NCI-H2171 (cell line): Measurements from ENCODE around the gene CENPU.

Source experiments
- DNase-seq: peaks from one replicate; lab custom pipeline; 2025; lab: John Stamatoyannopoulos, UW

The CENPU gene

DNA sequence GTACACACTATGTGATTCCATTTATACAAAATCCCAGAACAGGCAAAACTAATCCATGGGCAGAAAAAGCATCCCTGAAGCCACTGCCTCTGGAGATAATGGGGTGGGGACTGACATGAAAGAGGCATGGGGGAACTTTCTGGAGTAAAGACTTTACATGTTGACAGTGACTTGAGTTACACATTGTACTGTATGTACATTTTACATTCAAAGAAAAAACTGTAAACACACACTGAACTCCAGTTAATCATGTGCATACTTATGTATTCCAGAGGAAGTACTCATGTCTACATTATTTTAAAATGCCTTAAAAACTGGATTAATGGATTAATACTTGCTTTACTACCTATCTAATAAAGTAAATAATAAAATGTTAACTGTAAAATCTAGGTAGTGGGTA is 21.6 kb downstream of the CENPU start:
- DNase-seq: no peak

DNA sequence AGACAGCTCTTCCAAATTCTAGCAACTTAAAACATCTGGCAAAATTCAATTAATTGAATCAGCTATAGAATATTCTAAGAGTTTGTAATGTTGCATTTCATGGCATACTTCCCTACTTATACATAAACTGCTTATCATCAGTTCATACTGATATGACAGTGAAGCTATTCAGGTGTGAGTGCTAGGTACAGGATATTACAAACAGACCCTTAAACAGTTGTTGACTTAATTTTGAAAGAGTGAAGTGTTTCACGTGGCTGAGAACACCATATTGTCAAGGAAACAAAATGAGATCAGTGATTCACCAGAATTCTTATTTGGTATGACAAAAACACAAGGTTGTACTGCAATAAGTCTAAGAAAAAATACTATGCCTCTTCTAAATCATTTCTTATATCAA is 27.4 kb downstream of the CENPU start:
- DNase-seq: no peak

DNA sequence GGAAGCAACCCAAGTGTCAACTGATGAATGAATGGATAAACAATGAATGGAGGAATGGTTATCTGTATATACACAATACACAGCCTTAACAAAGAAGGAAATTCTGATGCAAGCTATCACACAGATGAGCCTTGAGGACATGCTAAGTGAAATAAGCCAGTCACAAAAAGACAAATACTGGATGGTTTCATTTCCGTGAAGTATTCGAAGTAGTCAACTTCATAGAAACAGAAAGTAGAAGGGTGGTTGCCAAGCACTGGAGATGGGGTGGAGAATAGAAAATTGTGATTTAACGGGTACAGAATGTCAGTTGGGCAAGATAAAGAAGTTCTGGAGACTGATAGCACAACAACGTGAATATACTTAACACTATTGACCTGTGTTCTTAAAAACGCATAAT is 28.2 kb downstream of the CENPU start:
- DNase-seq: no peak

DNA sequence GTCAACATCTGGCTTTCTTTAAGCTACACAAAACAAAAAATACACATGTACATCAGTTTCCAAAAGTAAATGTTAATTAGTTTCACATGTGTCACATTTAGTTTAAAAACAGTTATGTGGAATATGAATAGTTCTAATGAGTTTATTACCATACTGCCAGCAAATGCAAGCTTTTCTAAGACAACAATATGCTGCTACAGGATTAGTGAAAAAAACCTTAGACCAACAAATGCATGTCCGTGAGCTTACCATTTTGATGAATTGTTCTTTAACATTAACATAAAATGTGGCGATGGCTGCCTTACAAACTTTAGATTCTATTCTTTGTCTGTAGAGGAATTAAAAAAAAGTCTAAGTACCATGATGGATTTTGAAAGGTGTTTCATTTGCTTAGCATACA is 31.8 kb downstream of the CENPU start:
- no peak for DNase-seq

DNA sequence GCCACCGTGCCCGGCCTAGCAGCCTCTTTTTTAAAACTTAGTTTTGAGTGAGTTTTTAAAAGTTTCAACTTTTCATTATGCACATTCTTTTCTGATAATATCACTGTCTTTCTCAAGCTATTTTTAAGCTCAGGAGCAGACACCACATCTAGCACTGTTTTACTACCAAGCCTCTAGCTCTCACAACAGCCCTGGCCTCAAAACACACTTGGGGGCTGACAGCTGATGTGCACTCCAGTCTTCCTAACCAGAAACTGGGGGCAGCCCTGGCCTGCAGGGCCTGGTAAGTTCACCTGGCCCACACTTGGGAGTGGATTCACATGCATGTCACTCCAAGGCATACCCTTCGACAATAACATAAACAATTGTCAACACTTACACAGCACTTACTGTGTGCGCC is 34.0 kb downstream of the CENPU start:
- DNase-seq: no peak

DNA sequence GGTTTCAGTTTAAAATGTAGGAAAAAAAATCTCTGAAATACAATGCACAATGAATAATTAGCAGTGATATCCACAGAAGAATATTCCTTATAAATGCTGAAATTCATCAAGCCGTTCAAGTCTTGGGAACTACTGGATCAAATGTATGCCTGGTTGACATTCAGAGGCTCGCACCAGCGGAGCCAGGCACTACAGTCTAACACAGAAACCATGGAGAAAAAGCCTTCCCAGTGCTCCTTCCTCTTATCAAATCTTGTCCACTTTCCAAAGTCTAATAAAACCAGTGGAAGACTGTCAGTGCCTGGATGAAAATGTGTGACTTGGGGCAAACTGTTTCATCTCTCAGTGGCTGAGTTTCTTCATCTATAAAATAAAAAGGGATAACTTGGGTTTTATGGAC is 35.9 kb downstream of the CENPU start:
- no peak for DNase-seq

DNA sequence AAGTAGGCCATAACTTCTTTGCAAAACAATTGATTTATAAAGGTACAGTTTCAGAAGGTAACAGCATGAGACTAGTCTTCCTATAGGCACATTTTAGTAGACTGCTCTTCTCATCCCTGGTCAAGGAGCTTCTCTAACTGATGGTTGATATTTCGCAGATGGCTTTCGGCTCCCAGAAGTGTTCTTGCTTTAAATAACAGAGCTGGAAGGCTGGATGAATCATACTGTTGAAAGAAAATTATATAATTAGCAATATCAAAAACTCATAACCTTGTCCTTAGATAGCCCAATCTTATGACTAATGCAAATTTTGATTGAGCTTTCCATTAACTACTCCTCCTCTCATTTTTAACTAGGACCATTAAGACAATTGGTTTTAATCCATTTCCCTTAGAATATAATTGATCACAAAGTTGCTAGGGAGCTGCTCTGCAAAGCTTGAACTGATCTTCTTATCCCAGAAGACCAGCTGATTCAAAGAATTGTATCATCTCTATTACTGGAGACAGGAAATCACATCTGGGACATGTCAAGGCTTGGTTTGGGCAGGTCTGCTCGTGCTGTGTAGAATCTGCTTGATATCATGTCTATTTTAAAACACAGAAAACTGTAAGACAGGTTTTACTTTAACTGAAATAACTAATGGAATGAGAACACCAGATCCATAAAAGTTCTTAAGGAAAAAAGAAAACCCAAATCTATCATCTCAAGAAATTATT is 38.6 kb downstream of the CENPU start:
- no peak for DNase-seq

DNA sequence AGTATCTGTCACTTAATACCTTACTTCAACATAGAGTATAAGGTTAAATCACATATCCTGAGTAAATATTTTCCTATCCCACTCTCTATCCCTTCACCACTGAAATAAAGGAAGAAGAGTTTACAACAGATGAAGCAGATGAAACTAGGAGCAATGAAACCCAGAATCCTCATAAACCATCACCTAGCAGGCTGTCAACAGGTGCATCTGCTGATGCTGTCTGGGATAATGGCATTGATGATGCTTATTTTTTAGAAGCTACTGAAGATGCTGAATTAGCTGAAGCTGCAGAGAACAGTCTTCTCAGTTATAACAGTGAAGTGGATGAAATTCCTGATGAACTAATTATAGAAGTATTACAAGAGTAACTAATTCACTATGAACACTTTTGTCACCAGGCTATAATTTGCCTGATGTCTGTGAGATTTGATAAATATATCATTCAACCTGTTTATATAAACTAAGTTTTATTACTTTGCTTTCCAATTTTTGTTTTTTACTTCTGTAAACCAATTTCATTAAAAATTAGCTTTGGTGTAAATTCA is 39.4 kb downstream of the CENPU start:
- no peak for DNase-seq

DNA sequence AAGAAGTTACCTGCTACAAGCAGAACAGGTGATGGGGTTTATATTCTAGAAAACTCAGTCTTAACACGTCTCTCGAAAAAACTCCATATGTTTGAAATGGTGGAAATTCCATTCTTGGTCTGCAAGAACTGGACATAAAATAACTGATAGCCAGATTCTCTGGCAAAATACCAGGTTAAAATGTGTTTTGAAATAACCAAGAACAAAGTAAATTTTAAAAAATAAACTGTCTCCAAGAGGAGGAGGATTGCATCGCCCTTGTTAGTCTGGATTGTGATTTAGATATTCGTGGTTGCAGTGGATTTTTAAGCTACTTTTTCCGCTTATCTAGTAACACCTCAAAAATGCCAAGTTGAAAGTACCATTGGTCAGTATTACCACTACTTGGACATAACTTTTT is 40.8 kb downstream of the CENPU start:
- DNase-seq: no peak

DNA sequence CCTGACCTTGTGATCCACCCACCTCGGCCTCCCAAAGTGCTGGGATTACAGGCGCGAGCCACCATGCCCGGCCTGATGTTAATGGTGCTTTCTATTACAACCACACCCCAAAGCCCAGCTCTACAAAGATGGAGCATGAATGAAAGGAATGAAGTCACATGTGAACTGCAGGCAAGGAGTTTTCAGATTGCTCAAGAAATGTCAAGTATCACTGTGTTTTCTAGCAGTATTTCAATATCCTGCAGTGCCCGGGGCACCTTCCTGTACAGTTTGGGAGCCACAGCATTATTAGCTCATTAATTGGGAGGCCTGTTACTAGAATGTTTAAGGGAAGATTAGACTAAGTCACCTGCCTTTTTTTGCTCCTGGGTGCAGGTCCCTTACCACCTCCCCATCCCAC is 44.2 kb downstream of the CENPU start:
- no peak for DNase-seq

DNA sequence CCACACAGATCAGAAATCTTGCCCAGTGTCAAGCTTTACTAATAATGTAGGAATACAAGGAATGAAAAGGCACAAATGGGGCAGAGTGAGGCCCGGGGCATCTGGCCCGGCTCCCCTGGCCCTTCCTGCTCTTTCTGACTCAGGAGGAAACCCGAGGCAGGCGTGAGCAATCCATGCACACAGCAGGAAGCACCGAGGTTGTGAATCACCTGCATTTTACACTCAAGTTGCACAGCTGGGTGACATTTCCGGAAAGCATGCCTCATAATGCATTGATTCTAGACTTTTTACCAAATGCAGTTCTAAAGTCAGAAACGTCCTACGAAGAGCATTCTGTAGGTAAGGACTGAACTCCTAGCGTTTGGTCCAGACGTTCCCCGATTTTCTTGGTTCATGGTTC is 45.4 kb downstream of the CENPU start:
- no peak for DNase-seq

DNA sequence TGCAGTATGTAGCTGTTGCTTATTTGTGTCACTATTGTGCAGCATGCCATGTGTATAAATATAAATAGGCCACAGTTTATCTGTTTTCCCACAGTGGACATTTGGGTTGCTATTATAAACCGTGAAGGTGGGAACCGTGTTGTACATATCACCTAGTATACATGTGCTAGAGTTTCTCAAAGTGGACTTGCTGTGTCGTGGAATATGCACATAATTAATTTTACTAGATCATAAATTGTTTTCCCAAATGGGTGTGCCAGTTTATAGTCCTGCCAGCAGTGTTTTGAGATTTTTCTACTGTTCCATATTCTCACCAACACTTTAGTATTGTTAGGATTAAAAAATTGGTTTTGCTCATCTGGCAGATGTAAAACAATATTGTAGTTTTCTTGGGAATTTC is 45.9 kb downstream of the CENPU start:
- DNase-seq: no peak

DNA sequence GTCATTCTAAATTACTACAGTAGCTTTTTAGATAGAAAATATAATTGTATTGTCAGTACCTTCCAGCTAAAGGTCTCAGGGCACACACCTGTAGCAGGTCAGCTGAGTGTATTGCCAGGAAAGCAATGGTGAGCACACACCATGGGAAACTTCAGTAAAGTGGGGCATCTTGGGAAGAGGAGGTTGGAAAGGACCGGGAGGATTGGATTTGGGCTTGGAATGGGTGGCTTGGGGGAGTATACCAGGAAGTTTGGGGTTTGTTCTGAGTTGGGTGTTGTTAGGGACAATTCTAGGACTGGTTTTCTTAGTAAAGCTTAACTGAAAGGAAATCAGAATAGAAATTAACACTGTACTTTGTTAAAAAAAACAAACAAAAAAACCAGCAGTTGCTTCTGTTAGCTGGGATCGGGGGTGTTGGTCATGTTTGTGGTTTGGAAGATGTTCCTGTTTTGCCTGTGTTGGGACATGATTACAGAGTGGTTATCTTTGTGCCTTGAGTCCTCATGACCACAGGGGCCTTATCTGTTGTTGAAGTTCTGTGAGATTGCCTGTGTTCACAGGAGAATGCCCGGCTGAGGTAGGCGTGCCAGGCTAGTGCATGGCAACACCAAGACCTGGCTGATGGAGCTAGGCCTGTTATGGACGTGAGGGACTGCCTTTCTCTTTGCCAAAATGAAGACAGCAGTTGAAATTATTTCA is 49.3 kb downstream of the CENPU start:
- no peak for DNase-seq

DNA sequence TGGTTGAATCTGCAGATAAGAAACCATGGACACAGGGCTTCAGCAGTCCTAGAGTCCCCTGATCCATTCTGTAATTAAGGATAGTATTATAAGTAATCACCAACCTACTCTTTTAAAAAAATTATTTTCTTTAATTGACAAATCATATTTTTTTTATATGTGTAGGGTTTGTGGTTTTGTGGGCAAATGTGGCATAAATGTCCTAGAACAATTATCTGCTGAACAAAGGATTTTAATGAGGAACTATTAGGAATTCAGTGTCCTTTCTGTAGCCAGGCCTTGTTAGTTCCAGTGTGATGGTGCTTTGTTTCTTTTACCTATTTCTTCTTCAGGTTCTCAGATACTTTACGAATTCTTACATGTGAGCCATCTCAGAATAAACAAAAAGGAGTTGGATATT is 52.0 kb downstream of the CENPU start:
- no peak for DNase-seq

DNA sequence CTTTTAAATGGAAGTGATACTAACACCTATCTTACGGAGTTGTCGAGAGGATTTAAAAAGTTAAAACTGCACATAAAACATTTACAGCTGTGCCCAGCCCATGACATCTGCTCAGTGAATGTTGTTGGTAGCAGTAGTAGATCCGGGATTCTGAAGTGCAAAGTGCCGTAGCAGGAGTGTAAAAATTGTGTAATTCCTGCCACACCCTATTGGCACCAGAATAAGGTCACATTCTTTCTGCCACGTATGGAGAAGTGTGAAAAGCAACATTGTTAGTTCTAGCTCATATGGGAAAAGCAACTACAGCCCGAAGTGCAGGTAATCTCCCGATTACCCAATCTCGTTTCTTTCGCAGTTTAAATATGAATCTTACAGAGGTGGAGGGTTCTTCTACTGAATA is 53.2 kb downstream of the CENPU start:
- DNase-seq: no peak

DNA sequence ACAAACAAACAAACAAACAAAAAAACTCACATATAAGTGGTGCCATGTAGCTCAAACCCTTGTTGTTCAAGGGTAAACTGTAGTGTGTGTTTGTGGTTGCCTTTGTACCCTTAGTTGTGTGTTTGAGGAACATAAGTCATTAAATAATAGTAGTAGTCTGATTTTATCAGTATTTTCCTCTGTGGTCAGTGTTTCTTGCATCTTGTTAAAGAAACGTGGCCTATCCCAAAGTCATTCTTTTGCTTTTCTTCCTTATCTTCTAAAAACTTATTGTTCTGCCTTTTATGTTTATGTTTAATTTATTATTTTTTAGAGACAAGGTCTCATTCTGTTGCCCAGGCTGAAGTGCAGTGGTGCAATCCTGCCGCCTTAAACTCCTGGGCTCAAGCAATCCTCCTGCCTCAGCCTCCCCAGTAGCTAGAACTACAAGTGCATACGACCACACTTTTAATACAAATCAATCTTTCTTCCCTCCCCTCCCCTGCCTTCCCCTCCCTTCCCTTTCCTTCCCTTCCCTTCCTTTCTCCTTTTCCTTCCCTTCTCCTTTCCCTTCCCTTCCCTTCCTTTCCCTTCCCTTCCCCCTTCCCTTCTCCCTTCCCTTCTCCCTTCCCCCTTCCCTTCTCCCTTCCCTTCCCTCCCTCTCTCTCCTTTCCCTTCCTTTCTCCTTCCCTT is 57.9 kb downstream of the CENPU start:
- no peak for DNase-seq

DNA sequence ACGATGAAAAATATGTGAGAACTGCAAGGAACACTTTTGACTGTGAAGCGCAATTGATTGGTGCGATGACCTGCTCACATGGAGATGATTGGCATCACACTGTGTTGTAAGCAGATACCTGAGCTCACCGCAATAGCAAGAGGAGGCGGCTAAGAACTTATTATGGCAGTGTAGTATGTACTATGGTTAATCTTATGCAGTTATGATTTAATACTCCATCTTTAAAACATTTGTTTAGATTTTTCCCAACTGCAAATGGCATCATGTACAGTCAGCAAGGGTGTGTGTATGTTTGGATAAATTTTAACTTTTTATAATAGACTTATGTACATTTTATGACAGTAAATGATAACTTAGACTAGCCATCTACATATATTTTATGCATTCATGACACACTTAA is 58.9 kb downstream of the CENPU start:
- no peak for DNase-seq

DNA sequence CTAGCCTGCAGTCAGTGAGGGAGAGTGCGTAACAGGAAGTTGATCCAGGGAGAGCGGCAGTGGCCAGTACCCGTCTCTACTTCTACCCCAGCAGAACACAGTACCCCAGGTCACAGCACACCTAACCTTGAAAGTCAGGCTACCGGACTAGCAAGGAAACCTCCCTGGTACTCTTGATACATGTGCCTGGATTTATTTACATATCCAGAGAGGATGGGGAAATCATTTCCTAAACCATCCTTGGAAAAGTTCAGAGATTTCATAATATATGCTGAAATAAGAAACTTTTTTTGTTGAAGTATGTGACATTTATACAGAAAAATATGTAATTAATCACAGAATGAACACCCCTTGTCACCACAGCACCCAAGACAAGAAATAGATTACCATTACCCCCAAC is 59.9 kb downstream of the CENPU start:
- no peak for DNase-seq

DNA sequence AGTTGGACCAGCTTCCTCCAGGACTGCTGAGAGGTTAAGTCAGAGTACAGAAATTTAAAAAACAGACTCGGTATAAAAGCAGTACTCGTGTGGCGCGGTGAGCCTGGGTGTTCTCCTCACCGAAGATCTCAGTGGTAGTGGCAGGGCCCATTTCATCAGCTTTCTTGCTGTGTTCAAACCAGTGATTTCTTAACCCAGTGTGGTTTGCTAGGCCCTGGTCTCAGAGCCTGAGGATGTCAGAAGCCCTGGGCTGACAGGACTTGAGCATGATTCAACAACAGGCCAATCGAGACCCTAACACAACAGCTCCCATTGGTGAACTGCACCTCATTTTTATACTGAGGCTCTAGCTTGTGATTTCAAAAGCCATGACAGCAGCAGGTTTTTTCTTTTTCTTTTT is 61.2 kb downstream of the CENPU start:
- no peak for DNase-seq

DNA sequence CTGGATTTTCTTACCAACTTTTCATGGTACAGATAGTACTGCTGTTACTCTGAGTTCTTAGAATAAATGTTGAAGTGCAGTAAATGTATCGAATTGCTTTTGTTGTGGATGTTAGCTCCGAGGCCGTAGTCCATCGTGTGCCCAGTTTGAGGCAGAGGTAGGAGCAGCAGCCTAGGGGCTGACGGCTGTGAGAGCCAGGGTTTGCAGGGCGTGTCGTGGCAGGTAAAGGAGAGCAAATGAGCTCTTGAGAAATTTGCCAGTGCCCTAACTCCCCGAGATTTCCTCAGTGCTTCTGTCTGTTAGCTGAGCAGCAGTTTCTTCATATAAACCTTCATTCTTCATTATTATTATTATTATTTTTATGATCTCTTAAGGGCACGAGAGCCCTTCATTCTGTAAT is 62.8 kb downstream of the CENPU start:
- no peak for DNase-seq

DNA sequence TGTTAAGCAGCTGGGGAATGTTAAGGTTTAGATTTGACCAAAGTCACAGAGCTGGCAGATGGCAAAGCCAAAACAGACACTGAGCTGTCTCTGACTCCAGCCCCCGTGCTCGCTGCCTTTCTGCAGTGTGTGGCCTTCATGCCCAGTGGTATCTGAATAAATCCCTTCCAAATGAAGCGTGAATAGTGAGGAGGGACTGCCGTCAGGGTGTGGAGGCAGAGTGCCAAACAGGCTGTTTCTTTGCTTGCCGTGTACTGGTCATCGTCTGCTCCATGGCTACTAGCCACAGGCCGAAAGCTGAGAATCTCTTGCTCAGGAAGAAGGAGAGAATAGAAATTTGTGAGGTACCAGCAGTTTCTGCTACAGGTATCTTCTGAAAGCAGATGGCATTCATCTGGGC is 64.6 kb downstream of the CENPU start:
- DNase-seq: no peak

DNA sequence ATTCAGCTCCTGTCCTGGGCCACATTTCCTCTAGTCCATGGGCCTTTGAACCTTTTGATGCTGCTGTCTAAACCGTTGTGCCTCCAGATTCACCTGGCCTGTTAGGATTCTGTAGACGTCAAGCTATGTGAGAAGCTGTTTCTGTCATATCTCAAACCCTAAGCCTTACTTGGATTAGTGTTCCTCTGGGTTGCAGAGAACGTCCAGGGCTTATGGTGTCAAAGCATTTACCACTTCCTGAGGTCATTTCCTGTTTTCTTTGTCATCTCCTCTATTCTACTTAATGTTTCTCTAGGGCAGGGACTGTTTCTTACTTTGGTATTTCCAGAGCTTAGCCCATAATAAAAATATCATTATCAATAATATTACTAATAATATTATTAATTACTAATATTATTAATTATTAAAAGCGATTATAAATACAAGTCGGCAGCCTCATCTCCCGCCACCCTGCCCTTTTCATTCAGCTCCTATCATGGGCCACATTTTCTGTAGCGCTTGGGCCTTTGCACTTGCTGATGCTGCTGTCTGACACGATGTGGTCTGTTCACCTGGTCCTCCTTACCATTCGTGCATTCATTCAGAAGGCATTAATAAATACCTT is 65.3 kb downstream of the CENPU start:
- no peak for DNase-seq

DNA sequence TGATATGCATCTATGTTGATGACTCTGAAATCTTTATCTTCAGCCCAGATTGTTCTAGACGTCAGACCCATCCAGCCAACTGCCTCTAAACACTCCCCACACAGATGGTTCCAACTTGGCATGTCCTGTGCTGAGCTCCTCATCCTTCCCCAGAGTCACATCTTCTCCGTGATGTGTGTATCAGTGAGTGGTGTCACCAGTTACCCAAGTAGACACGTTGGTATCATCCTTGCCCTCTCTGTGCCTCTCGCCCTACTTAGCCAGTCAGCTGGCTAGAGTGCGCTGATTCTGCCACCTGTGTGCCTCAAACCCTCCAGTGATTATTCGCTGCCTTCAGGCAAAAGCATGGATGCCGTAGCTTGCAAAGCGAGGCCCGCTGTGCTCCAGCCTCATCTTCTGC is 65.8 kb downstream of the CENPU start:
- no peak for DNase-seq
